Panc1 (cell line): ENCODE results near the gene NDP. TPM values are rescaled to one million over a fixed set of nuclear protein-coding genes. Genes with fewer than 3 reads are reported as not detected.

Experiments used
- ATAC-seq: fragments of 200-7000 bp; cut with Tn5 transposase; 2 replicates; pipeline ENCODE4 v1.9.1; 2020; ENCODE audit warnings: mild to moderate bottlenecking, moderate library complexity
- BruUV-seq: library from RNA; stranded (reverse); fragments of 400-500 nt; replicated peaks from 2 replicates; lab custom pipeline; 2021; lab: Mats Ljungman, UMichigan
- CTCF ChIA-PET: fragments of 300-600 bp; sonication (Branson Sonifier 250); formaldehyde crosslinking; loops from one replicate; lab custom pipeline; 2022; ENCODE audit warnings: antibody characterized with exemption; lab: Charles Lee
- POLR2A ChIA-PET: fragments of 300-600 bp; sonication (Branson Sonifier 250); formaldehyde crosslinking; loops from one replicate; lab custom pipeline; 2022; ENCODE audit warnings: antibody characterized with exemption; lab: Charles Lee
- DNase-seq: peaks from one replicate; pipeline ENCODE4 v3.0.0-alpha.2; 2010; ENCODE audit warnings: low read depth, low spot score
- H3K27ac ChIP-seq: 2 replicates; pipeline ENCODE4 v1.5.1; 2011; ENCODE audit warnings: mild to moderate bottlenecking, low read length, inconsistent platforms
- H3K27me3 ChIP-seq: fragments of 200-500 bp; sonication (Bioruptor generic); 2 replicates; pipeline ENCODE4 v1.6.0; 2014; ENCODE audit warnings: low read length, inconsistent platforms; ENCODE audit not compliant: control insufficient read depth, insufficient read depth
- H3K36me3 ChIP-seq: fragments of 200-500 bp; sonication (Bioruptor generic); 2 replicates; pipeline ENCODE4 v1.5.1; 2014; ENCODE audit warnings: inconsistent platforms, mild to moderate bottlenecking, low read length, moderate library complexity; ENCODE audit not compliant: control insufficient read depth, insufficient read depth
- H3K4me1 ChIP-seq: 2 replicates; pipeline ENCODE4 v1.5.1; 2011; ENCODE audit warnings: inconsistent platforms, mild to moderate bottlenecking, low read length, moderate library complexity; ENCODE audit not compliant: control insufficient read depth, insufficient read depth
- H3K4me3 ChIP-seq, 2 experiments: 2 replicates each; pipeline ENCODE4 v1.5.1; 2011 to 2012; ENCODE audit warnings: low read depth in 2 of 2, low read length in 2 of 2, mild to moderate bottlenecking in 2 of 2, inconsistent platforms in 1 of 2, moderate library complexity in 1 of 2
- H3K9me3 ChIP-seq: fragments of 200-500 bp; sonication (Bioruptor generic); 2 replicates; pipeline ENCODE4 v1.5.1; 2014; ENCODE audit warnings: low read depth, mild to moderate bottlenecking, inconsistent platforms, low read length, moderate library complexity; ENCODE audit not compliant: control insufficient read depth, insufficient read depth
- CTCF ChIP-seq: fragments of 450-650 bp; IDR thresholded peaks from 2 replicates; pipeline ENCODE4 v1.5.1; 2017; ENCODE audit warnings: mild to moderate bottlenecking
- POLR2AphosphoS5 ChIP-seq: IDR thresholded peaks from 2 replicates; pipeline ENCODE4 v1.6.1; 2012; ENCODE audit warnings: mild to moderate bottlenecking, low read depth, low read length, moderate library complexity
- REST ChIP-seq, 2 experiments: IDR thresholded peaks; 2 replicates each; pipeline ENCODE4 v1.6.1; 2011 to 2012; ENCODE audit warnings: low read depth in 2 of 2, control low read depth in 1 of 2, low read length in 1 of 2, mild to moderate bottlenecking in 1 of 2, moderate library complexity in 1 of 2; ENCODE audit not compliant: insufficient read depth in 1 of 2
- SIN3A ChIP-seq: IDR thresholded peaks from 2 replicates; pipeline ENCODE4 v1.6.1; 2012; ENCODE audit warnings: low read depth, mild to moderate bottlenecking, low read length, moderate library complexity, borderline replicate concordance; ENCODE audit not compliant: insufficient read depth
- TCF7L2 ChIP-seq: IDR thresholded peaks from 2 replicates; pipeline ENCODE4 v1.6.1; 2011; ENCODE audit warnings: mild to moderate bottlenecking, low read depth, low read length, inconsistent platforms
- in situ Hi-C: cut with HindIII; loops from 2 replicates; pipeline ENCODE4 v1.10.0; 2016; ENCODE audit warnings: low sequenced_read_pairs, low pct_unique_long_range_greater_than_20kb
- intact Hi-C: fragments of 100-400 bp; cut with micrococcal nuclease; formaldehyde crosslinking; loops from one replicate; pipeline ENCODE4 v1.10.0; 2022; ENCODE audit not compliant: unreplicated experiment
- total RNA-seq: library from RNA; stranded (reverse); gene quantifications from one replicate; pipeline ENCODE4 v1.2.1, GENCODE V29; 2021; ENCODE audit not compliant: unreplicated experiment

Gene NDP
- total RNA-seq, 1 experiment from 2014 or later, result not detected

- Histone ChIP-seq H3K9me3 (no peaks in the 10 kb centered on the region), H3K27ac (no peak overlapping the region), H3K4me1 (no peaks in the 10 kb centered on the region), H3K4me3 (no peak overlapping the region), H3K36me3 (no peaks in the 10 kb centered on the region), H3K27me3 (no peaks in the 10 kb centered on the region)
- DNase-seq (no peak), ATAC-seq (no peak)
- ChIA-PET CTCF (no interaction called here), POLR2A (no interaction called here)
- intact Hi-C loops, result no loop called here
- in situ Hi-C loops, result no loop called here
- no TSS peak for BruUV-seq
- TF ChIP-seq SIN3A, result no peak
Measured at GRCh38 chrX:44010626-44011025, 37.4 kb upstream of the NDP start.

GRCh38 chrX:44006081-44006480 is 32.9 kb upstream of the NDP start:
- no TSS peak for BruUV-seq
- intact Hi-C loops (no loop called here), in situ Hi-C loops (no loop called here)
- Histone ChIP-seq H3K9me3 (no peaks in the 10 kb centered on the region), H3K27ac (no peak overlapping the region), H3K27me3 (no peaks in the 10 kb centered on the region), H3K36me3 (no peaks in the 10 kb centered on the region), H3K4me1 (no peaks in the 10 kb centered on the region), H3K4me3 (no peak overlapping the region)
- no peak for ATAC-seq
- no peak for TF ChIP-seq CTCF
- TF ChIP-seq POLR2AphosphoS5, result no peak
- TF ChIP-seq SIN3A, result no peak
- no peak for TF ChIP-seq TCF7L2
- TF ChIP-seq REST (IDR thresholded peaks at IDR 0.05; ENCODE audit: insufficient read depth in 1 of 2, low read depth in 2 of 2, low read length in 1 of 2), result no peak
- no peak for DNase-seq
- ChIA-PET POLR2A (no interaction called here), CTCF (no interaction called here)

- no TSS peak for BruUV-seq
- DNase-seq, result no peak
Measured at GRCh38 chrX:44003975-44004374, 30.8 kb upstream of the NDP start.

More at GRCh38 chrX:44003975-44004374, 30.8 kb upstream of the NDP start:
- H3K36me3 ChIP-seq, result no peaks in the 10 kb centered on the region
- no peak overlapping the region for H3K4me3 ChIP-seq
- TF ChIP-seq POLR2AphosphoS5 (no peak), TCF7L2 (no peak), CTCF (no peak), REST (IDR thresholded peaks at IDR 0.05; ENCODE audit: insufficient read depth in 1 of 2, low read depth in 2 of 2, low read length in 1 of 2) (no peak), SIN3A (no peak)
- no peaks in the 10 kb centered on the region for H3K9me3 ChIP-seq
- CTCF ChIA-PET, result no interaction called here
- H3K27ac ChIP-seq, result no peak overlapping the region
- intact Hi-C loops, result no loop called here
- no peaks in the 10 kb centered on the region for H3K4me1 ChIP-seq
- in situ Hi-C loops, result no loop called here
- POLR2A ChIA-PET, result no interaction called here
- no peak for ATAC-seq
- no peaks in the 10 kb centered on the region for H3K27me3 ChIP-seq
